ENCODE measurements around the gene CNIH3.

CNIH3 gene

GRCh38 chr1:224726441-224727182 lies 110.5 kb downstream of the CNIH3 start:
- no peak for DNase-seq

- DNase-seq, result no peak
These were observed 111.5 kb downstream of the CNIH3 start for GRCh38 chr1:224727351-224728289.

GRCh38 chr1:224730540-224730939 lies 114.4 kb downstream of the CNIH3 start:
- DNase-seq, result no peak

- no peak for DNase-seq
These were observed 114.8 kb downstream of the CNIH3 start for GRCh38 chr1:224730965-224731364.

- DNase-seq, result no peak
These were observed 115.5 kb downstream of the CNIH3 start for GRCh38 chr1:224731633-224732032.

- DNase-seq, result no peak
These were observed 116.4 kb downstream of the CNIH3 start for GRCh38 chr1:224732377-224733026.

GRCh38 chr1:224733027-224733911 lies 117.2 kb downstream of the CNIH3 start:
- peak; percentile 26 for DNase-seq

- no peak for DNase-seq
These were observed 118.3 kb downstream of the CNIH3 start for GRCh38 chr1:224734261-224734935.

- no peak for DNase-seq
These were observed 119.0 kb downstream of the CNIH3 start for GRCh38 chr1:224735159-224735558.

GRCh38 chr1:224736619-224737352 lies 120.7 kb downstream of the CNIH3 start:
- DNase-seq, result no peak

- no peak for DNase-seq
These were observed 121.2 kb downstream of the CNIH3 start for GRCh38 chr1:224737353-224737727.

- DNase-seq, result no peak
These were observed 123.3 kb downstream of the CNIH3 start for GRCh38 chr1:224739303-224739996.

GRCh38 chr1:224739997-224740684 lies 124.0 kb downstream of the CNIH3 start:
- DNase-seq, result no peak

GRCh38 chr1:224740685-224741052 lies 124.6 kb downstream of the CNIH3 start:
- DNase-seq, result no peak

- no peak for DNase-seq
These were observed 126.2 kb downstream of the CNIH3 start for GRCh38 chr1:224742349-224742748.

GRCh38 chr1:224743608-224744164 lies 127.6 kb downstream of the CNIH3 start:
- DNase-seq, result no peak

- DNase-seq, result no peak
These were observed 128.4 kb downstream of the CNIH3 start for GRCh38 chr1:224744521-224744920.

GRCh38 chr1:224745394-224745793 lies 129.3 kb downstream of the CNIH3 start:
- DNase-seq, result no peak

- no peak for DNase-seq
These were observed 129.8 kb downstream of the CNIH3 start for GRCh38 chr1:224745924-224746323.

GRCh38 chr1:224747578-224747977 lies 131.5 kb downstream of the CNIH3 start:
- DNase-seq, result no peak

Data from NCI-H526 treated with DMSO at 0.1 percent for 48 hours (cell line).